ENCODE results near the gene PPT2. TPM values are rescaled to one million over a fixed set of nuclear protein-coding genes. Genes with fewer than 3 reads are reported as not detected.

PPT2 gene
- total and polyA plus RNA-seq, 2 of the 13 experiments (the other 11 are each of a cell fraction or from before 2014, with no cell fraction given), result 39.2 to 61.8 TPM

GRCh38 chr6:32113386-32114352, 40.3 kb upstream of the PPT2 start (continued):
- TF ChIP-seq ETS1 (CRISPR knock-in tag; IDR thresholded peaks at IDR 0.05), result no peak
- TF ChIP-seq, protein P1, sequence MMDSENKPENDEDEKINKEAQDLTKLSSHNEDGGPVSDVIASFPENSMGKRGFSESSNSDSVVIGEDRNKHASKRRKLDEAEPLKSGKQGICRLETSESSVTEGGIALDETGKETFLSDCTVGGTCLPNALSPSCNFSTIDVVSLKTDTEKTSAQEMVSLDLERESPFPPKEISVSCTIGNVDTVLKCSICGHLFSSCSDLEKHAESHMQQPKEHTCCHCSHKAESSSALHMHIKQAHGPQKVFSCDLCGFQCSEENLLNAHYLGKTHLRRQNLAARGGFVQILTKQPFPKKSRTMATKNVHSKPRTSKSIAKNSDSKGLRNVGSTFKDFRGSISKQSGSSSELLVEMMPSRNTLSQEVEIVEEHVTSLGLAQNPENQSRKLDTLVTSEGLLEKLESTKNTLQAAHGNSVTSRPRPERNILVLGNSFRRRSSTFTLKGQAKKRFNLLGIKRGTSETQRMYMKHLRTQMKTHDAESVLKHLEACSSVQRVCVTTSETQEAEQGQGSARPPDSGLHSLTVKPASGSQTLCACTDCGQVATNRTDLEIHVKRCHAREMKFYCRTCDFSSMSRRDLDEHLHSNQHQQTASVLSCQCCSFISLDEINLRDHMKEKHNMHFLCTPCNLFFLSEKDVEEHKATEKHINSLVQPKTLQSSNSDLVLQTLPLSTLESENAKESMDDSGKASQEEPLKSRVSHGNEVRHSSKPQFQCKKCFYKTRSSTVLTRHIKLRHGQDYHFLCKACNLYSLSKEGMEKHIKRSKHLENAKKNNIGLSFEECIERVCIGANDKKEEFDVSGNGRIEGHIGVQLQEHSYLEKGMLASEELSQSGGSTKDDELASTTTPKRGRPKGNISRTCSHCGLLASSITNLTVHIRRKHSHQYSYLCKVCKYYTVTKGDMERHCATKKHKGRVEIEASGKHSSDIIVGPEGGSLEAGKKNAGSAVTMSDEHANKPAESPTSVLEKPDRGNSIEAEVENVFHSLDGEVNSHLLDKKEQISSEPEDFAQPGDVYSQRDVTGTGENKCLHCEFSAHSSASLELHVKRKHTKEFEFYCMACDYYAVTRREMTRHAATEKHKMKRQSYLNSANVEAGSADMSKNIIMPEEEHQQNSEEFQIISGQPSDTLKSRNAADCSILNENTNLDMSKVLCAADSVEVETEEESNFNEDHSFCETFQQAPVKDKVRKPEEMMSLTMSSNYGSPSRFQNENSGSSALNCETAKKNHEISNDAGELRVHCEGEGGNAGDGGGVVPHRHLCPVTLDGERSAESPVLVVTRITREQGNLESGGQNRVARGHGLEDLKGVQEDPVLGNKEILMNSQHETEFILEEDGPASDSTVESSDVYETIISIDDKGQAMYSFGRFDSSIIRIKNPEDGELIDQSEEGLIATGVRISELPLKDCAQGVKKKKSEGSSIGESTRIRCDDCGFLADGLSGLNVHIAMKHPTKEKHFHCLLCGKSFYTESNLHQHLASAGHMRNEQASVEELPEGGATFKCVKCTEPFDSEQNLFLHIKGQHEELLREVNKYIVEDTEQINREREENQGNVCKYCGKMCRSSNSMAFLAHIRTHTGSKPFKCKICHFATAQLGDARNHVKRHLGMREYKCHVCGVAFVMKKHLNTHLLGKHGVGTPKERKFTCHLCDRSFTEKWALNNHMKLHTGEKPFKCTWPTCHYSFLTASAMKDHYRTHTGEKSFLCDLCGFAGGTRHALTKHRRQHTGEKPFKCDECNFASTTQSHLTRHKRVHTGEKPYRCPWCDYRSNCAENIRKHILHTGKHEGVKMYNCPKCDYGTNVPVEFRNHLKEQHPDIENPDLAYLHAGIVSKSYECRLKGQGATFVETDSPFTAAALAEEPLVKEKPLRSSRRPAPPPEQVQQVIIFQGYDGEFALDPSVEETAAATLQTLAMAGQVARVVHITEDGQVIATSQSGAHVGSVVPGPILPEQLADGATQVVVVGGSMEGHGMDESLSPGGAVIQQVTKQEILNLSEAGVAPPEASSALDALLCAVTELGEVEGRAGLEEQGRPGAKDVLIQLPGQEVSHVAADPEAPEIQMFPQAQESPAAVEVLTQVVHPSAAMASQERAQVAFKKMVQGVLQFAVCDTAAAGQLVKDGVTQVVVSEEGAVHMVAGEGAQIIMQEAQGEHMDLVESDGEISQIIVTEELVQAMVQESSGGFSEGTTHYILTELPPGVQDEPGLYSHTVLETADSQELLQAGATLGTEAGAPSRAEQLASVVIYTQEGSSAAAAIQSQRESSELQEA (CRISPR knock-in tag; IDR thresholded peaks at IDR 0.05; ENCODE audit: not compliant biosample characterization), result no peak
- no peak for TF ChIP-seq JDP2 (CRISPR knock-in tag; IDR thresholded peaks at IDR 0.05; ENCODE audit: borderline replicate concordance)
- TF ChIP-seq SUZ12 (IDR thresholded peaks at IDR 0.05; ENCODE audit: low read depth, low read length), result no peak
- TF ChIP-seq ISX (CRISPR knock-in tag; conservative IDR thresholded peaks at IDR 0.05), result no peak
- peak; percentile 45; the same call in 1 of the 2 replicates for TF ChIP-seq MAZ (IDR thresholded peaks at IDR 0.05; ENCODE audit: borderline replicate concordance, low read depth, low read length)
- TF ChIP-seq MAZ (CRISPR knock-in tag; IDR thresholded peaks at IDR 0.05; ENCODE audit: low read depth), result no peak
- 0 out of 2 replicates have a peak, but pooled peaks have one; percentile 9 for TF ChIP-seq FOSL2 (CRISPR knock-in tag; IDR thresholded peaks at IDR 0.05)
- no peak for TF ChIP-seq NFATC3 (CRISPR knock-in tag; IDR thresholded peaks at IDR 0.05)
- TF ChIP-seq KDM2A (CRISPR knock-in tag; IDR thresholded peaks at IDR 0.05; ENCODE audit: borderline replicate concordance, low read depth), result 0 out of 2 replicates have a peak, but pooled peaks have one; percentile 27
- no peak for TF ChIP-seq RNF2 (conservative IDR thresholded peaks at IDR 0.05; ENCODE audit: low read depth)
- TF ChIP-seq ZNF121 (CRISPR knock-in tag; IDR thresholded peaks at IDR 0.05), result no peak
- no peak for TF ChIP-seq ZNF678 (CRISPR knock-in tag; IDR thresholded peaks at IDR 0.05)
- no peak for TF ChIP-seq RNF219 (CRISPR knock-in tag; IDR thresholded peaks at IDR 0.05)
- TF ChIP-seq ZNF234 (CRISPR knock-in tag; conservative IDR thresholded peaks at IDR 0.05), result no peak
- peak; percentile 81 for TF ChIP-seq RFX1 (IDR thresholded peaks at IDR 0.05)
